NCI-H446 (cell line): ENCODE data around the gene RAB40AL.
"Not testable (repeated sequence)": the region's sequence is repeated elsewhere in the genome, so short reads cannot be mapped to it uniquely, and the experiment has no call there.

Source experiments
- DNase-seq, 2 experiments: peaks; one replicate each; lab custom pipeline; 2025; lab: John Stamatoyannopoulos, UW

RAB40AL gene, protein sequence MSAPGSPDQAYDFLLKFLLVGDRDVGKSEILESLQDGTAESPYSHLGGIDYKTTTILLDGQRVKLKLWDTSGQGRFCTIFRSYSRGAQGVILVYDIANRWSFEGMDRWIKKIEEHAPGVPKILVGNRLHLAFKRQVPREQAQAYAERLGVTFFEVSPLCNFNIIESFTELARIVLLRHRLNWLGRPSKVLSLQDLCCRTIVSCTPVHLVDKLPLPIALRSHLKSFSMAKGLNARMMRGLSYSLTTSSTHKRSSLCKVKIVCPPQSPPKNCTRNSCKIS

DNA sequence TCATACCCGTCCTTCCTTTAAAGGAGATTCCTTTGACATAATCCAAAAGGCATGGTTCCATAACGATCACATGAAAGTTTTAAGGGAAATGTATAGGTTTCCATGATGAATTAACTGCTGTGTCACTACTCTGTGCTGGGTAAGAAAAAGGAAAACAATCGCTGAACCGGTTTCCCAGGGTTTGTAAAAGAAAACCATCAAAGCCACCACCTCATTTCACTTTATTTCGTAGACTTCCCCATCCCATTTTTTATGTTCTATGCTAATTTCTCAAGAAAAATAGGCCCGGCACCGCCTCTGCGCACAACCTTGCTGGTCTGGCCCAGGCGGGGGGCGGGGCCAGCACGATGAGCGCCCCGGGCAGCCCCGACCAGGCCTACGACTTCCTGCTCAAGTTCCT is at the start of gene RAB40AL:
Gene RAB40AL, plus strand, starts transcription at position 301 of the 400 bp plus-strand sequence. Its CDS starts 47 bp downstream, at position 348.
- DNase-seq = not testable (repeated sequence)

DNA sequence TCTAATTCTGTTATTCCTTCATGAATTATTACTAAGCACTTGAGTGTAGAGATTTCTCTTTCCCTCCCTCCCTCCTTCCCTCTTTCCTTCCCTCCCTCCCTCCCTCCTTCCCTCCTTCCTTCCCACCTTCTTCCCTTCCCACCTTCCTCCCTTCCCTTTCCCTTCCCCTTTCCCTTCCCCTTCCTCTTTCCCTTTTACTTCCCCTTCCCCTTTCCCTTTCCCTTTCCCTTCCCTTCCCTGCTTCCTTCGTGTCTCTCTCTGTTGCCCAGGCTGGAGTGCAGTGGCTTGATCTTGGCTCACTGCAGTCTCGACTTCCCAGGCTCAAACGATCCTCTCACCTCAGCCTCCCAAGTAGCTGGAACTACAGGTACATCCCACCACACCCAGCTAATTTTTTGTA is 49.4 kb upstream of the RAB40AL start:
- DNase-seq = no peak

DNA sequence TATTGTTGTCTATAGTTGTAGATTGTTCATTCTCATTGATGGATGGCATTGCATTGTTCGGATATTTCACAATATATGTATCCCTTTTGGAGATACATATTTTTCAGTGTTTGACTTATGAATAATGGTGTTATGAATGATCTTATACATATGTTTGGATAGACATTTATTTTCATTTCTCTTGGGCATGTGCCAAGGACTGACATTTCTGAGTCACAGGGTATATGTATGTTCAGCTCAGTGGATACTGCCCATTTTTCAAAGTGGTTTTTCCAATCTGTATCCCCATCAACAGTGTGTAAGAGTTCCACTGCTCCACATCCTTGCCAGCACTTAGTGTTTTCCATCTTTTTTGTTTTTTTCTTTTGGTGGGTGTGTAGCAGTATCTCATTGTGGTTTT is 45.0 kb upstream of the RAB40AL start:
- no peak for DNase-seq

DNA sequence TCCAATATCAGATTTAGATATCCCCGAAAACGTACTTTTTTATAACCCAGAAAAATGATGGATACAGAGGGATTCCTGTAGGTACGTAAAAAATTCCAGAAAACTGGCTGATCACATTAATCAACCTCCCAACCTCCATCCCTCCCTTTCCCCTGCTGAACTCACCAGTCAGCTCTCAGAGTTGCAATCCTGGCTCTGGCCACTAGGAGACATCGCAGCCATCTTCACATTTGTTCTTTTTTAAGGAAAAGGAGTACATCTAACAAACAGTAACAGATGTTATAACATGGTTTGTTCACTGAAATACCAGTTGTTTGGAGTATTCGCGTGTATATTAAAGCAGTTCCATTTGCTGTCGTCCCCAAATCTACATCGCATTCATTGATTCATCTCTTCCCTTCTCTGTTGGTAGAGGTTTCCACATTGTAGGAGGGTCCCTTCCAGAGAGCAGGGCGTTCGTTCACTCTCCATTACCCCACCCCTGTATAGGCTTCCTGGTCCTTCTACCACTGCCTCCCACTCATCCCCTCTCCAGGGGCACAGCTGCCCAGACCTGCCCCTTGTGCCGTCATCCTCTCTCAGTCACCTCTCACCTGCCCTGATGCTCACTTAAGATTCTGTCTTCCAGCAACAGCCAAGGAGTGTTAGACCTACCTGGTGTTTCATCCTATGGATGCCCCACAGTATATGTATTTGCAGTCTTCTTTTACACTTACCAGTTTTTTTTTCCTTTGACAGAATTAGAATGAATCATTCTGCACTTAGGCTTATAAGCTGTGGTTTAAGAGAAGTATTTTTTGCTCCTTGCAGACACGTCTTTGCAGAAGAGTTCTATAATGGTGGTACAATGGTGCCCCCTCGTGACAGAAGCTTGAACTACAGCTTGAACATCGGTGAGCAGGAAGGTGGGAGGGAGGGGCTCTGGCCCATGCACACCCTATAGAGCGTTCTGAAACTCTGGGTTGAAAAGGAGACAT is 36.8 kb upstream of the RAB40AL start:
- DNase-seq = peak in 1 of 2 experiments; percentile 57

DNA sequence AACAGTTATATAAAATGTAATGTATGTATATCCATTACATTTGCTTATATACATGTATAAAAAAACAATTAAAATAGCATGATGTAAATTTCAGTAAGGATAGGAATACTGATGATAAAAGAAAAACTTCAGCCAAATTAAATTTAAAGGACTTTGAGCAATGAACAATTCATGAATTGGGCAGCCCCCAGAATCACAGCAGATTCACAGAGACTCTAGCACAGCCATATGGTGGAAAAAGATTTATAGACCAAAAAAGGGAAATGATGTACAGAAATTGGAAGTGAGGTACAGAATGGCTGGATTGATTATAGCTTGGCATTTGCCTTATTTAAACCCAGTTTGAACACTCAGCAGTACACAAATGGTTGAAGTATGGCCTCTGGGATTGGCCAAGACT is 34.7 kb upstream of the RAB40AL start:
- no peak for DNase-seq

DNA sequence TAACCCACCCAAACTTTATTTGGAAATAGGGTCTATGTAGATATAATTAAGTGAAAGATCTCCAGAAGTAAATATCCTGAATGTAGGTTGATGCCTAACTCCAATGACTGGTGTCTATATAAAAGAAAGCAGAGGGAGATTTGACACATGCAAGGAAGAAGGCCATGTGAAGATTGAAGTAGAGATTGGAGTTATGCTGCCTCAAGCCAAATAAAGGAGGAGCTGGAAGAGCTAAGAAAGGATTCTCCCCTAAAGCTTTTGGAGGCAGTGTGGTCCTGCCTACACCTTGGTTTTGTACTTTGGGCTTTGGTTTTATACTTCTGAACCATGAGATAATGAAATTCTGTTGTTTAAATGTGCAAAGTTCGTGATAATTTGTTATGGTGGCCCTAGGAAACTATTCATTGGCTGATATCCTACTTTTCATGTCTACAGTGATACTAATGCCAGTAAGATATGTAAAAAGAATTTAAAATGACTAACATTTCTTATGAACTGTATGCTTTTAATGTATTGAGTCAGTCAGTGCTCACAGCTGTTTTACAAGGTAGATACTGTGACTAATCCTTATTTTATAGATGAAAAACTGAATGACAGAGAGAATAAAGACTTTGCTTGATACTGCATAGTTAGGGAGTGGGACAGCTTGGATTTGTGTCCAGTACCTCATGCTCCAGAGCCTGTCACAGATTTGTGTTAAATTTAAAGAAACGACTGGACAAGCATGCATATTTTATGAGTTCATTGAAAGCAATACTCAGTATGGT is 5.9 kb upstream of the RAB40AL start:
- no peak for DNase-seq

DNA sequence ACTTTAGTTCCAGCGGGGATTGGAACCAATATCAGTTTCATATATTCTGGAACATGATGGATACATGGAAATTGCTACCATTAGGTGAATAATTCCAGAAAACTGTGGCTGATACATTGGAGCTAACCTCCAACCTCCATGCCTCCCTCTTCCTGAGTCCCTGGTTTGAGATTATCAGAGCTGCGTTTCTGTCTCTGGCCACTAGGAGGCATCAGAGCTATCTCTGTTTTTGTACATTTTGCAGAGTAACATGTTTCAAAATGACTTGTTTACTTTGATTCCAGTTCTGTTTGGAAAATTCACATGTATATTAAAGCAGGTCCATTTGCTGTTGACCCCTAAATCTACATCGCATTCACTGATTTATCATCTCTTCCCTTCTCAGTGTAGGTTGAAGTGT is 2.4 kb upstream of the RAB40AL start:
- peak in 1 of 2 experiments; percentile 1 for DNase-seq

DNA sequence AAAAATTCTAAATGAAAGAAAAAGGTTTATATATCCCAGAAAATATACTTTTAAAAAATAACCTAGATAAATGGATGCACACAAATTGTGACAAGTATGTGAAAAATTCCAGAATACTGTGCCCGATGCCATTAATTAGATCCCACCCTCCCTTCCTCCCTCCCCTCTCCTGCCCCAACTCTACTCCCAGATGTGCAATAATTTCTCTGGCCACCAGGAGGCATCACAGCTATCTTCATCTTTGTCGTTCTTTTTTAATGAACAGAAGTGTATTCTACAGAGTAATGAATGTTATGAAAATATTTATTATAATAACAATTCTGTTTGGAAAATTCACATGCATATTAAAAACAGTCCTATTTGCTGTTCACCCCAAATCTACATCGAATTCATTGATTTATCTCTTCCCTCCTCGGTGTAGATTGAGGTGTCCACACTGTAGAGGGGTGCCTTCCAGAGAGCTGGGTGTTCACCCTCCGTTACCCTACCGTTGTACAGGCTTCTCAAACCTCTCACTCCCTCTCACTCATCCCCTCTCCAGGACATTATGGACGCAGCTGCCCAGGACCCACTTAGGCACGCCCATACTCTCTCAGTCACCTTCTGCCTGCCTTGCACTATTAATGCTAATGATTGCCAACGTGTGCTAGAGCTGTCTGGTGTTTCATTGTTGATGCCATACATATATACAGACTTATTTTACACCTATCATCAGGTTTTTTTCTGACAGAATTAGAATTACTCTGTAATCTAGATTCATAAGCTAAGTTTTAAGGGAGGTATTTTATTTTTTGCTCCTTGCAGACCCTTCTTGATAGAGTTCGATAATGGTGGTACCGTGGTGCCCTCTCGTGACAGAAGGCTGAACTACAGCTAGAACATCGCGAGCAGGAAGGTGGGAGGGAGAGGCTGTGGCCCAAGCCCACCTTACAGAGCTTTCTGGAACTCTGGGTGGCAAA is 14.1 kb downstream of the RAB40AL start:
- DNase-seq = peak; percentile 57 to 58

DNA sequence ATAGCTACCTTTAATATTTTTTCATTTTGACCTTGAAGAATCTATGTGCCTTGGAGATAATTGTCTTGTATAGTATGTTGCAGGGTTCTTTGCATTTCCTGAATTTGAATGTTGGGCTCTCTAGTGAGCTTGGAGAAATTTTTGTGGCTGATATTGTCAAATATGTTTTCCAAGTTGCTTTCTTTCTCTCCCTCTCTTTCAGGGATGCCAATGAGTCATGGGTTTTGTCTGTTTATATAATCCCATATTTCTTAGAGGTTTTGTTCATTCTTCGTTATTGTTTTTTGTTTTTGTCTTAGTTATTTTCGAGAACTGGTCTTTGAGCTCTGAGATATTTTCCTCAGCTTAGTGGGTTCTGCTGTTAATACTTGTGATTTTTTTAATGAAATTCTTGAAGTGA is 20.7 kb downstream of the RAB40AL start:
- DNase-seq = no peak

DNA sequence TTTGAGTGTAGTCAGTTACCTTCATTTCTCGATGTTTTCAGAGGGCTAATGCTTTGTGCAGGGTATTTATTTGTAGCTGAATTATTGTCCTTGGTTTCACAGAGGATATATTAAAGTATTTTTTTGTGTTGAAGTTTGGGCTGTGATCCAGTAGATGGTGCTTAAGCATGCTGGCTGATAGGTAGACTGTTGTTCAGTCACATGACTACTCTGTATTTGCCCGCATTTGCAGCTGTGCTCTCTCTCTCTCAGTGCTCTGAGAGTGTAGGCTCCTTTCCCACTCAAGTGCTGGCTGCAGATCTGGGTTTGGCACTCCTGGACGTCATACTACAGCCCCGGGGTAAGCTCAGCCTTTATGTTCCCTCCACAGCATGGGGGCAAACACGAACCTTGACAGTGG is 21.7 kb downstream of the RAB40AL start:
- DNase-seq = no peak

DNA sequence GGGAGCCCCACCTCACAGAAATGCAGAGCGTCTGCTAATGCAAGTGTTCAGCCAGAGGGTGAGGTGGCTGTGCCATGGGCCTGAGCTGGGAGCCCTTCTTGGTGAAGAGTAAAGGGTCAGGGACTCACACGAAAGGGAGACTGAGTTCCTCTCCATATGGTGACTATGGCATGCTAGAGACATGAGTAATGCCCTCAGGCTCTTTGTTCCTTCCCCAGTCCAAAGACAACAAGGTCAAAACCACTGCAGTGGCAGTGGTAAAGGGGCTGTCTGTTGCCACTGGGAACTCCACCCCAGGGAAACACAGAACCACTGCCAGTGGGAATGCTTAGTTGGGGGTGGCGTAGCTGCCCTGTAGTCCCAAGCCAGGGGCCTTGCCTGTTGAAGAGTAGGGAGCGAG is 22.4 kb downstream of the RAB40AL start:
- no peak for DNase-seq

DNA sequence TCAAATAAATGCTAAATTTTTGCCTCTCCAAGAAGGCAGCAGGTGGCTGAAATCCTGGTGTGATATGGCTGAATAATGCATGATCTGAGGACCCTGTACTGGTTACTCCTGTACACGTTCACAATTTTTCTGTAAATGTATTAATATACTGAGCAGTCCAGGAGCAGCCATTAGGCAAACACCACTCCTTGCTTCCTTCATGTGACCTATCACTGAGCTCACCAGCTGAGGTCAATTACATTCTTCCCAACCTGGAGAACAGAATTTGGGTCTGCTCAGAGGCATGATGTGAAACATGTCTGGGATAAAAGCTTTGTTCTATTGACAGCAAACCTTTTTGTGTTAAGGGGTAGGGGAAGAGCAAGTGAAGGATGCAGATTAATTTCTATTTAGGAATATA is 26.9 kb downstream of the RAB40AL start:
- no peak for DNase-seq

DNA sequence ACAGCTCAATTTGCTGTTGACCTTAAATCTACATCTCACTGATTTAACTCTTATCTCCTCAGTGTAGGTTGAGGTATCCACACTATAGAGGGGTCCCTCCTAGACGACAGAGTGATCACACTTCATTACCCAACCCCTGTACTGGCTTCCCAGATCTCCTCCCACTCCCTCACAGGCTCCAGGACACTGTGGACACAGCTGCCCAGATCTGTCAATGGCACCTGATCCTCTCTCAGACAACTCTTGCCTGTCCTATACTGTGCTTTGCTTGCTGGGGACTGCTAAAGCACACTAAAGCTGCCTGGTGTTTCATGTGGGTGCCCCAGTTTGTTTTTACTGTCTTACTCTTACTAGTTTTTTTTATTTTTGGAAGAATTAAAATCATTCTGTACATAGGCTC is 27.9 kb downstream of the RAB40AL start:
- no peak for DNase-seq

DNA sequence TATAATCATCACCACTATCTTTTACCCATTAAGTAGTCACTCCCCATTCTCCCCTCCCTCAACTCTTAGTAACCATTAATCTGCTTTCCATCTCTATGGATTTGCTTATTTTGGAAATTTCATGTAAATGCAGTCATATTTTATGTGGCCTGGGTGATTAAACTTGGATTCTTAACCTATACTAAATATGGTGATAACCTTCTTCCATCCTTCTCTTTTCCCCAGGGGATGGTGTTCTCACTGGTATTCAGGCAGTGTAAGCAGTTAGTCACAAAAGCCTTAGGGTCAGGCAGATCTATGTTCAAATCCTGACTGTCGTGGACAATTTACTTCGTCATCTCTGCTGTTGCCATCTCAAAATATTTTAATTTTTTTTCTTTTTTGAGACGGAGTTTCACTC is 29.6 kb downstream of the RAB40AL start:
- no peak for DNase-seq

DNA sequence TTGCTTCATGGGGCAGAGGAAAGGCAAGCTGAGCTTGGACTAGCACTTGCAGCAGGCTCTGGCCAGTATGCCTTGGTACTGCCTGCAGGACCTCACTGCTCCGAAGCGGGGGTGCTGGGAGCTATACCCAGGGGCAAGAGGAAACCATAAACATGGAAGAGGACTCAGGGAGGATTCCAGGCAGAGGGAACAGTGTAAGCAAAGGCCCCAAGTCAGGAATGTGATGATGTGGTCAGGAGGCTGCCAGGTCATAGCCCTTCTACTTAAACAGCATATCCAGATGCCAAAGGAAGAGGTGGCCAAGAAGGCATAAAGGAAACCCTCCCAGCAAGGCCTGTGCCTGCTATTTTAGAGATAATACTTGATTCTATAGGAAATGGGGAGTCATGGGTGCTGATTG is 31.1 kb downstream of the RAB40AL start:
- DNase-seq = no peak

DNA sequence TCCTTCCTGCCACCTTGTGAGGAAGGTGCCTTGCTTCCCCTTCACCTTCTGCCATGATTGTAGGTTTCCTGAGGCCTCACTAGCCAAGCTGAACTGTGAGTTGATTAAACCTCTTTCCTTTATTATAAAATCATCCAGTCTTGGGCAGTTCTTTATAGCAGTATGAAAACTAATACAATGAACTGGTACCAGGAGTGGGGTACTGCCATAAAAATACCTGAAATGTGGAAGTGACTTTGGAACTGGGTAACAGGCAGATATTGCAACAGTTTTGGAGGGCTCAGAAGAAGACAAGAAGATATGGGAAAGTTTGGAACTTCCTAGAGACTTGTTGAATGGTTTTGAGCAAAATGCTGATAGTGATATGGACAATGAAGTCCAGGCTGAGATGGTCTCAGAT is 34.5 kb downstream of the RAB40AL start:
- not testable (repeated sequence) for DNase-seq

DNA sequence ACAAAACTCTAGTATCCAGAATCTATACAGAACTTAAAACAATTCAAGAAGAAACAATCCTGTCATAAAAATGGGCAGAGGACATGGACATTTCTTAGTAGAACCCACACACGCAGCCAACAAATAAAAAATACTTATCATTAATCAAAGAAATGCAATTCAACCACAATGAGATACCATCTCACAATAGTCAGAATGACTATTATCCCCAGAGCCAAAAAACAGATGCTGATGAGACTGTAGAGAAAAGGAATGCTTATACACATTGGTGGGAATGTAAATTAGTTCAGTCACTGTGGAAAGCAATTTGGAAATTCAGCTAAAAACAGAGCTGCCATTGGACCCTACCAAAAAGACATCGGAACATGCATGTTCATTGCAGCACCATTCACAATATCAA is 37.9 kb downstream of the RAB40AL start:
- DNase-seq = no peak

DNA sequence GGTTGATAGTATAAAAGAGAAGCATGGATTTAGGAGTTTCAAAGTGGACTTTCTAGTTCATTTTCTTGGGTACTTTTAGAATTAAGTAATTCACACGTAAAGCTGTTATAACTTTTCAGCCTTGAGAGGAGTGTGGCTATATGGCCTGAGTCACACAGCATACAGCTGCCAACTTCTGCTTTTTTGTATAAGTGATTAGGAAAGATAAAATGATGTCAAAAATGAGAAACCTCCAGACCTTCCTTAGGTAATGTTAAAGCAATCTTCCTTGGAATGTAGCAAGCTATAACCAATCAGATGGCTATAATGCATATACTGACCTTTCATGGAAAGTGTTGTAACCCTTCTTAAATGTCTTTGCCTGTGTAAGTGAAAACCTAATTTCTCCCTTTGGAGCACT is 39.2 kb downstream of the RAB40AL start:
- DNase-seq = no peak

DNA sequence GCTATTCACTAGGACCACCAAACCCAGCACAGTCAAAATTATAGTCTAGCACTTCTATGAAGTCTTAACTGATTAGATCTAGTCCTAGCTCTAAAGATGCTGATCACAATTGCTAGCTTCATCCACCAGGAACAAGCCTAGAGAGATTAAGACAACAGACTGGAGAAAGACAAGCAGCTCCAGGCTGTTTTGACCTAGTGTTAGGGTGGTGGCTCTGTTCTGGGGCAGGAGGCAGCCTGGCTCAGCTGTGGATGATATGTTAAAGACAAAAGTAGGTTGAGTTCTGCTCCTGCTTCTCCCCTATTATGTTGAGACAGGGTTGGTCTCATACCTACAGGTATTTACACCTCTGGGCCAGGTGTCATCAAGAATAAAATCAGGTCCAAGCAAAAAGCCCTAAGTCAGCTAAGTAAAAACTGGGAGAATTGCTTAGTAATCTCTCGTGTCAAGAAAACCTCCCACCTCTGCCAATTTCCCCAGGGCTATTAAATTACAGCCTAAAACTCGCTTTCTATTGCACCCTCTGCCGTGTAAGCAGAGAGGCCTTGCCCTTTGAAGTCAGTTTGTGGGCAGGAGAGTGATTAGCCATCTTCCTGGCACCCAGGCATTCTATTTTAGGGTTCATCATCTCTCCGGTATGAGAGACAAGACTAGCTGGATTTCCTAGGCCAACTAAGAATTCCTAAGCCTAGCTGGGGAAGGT is 39.9 kb downstream of the RAB40AL start:
- no peak for DNase-seq

DNA sequence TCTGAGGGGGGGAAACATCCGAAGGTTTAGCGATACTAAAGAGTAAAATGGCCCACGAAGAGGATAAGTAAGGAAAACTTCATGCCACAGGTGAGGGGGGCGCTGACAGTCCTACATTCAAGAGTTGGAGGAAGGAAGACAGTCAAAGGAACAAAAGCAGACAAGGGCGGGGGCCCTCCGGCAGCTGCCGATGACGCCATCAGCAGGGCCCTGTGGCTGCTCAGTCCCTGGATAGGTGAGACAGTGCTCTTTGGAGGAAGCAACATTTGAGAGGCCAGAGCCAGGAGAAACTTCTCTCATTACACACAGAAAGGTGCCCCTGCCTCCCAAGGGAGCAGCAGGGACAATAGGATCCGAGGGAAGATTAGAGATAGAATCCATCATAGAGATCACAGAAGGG is 41.5 kb downstream of the RAB40AL start:
- no peak for DNase-seq

DNA sequence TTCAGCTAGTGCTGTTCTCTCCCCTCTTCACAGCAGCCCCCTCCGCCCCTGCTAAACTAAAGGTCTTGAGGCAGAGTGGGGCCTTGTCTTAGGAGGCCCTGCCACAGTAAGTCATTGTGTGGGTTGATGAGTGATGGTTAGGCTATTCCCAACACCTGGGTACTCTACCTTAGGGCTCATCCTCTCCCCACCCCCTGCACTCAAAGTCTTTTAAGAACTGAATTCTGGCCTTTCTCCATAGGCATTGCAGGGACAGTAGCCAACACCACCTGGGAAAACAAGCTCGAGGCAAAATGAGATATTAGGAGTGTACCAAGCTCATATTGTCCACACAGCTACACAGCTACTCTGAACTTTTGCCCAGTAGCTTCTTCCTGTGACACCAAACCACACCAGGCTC is 42.5 kb downstream of the RAB40AL start:
- no peak for DNase-seq
